Measurements from ENCODE around the gene PRM3.
"Not testable (repeated sequence)": the region's sequence is repeated elsewhere in the genome, so short reads cannot be mapped to it uniquely, and the experiment has no call there.

PRM3 gene

GRCh38 chr16:11303405-11304138 is 30.1 kb upstream of the PRM3 start:
- DNase-seq: no peak

- DNase-seq: peak; percentile 43
These were observed 29.5 kb upstream of the PRM3 start for GRCh38 chr16:11302977-11303376.

- DNase-seq: no peak
These were observed 28.4 kb upstream of the PRM3 start for GRCh38 chr16:11301645-11302501.

GRCh38 chr16:11300560-11300892 is 27.1 kb upstream of the PRM3 start:
- no peak for DNase-seq

GRCh38 chr16:11299865-11300559 is 26.6 kb upstream of the PRM3 start:
- no peak for DNase-seq

- not testable (repeated sequence) for DNase-seq
These were observed 25.6 kb upstream of the PRM3 start for GRCh38 chr16:11298950-11299547.

GRCh38 chr16:11298143-11298900 is 24.9 kb upstream of the PRM3 start:
- DNase-seq: no peak

GRCh38 chr16:11297492-11298142 is 24.2 kb upstream of the PRM3 start:
- peak; percentile 49 for DNase-seq

- DNase-seq: no peak
These were observed 23.5 kb upstream of the PRM3 start for GRCh38 chr16:11296706-11297491.

- DNase-seq: no peak
These were observed 22.9 kb upstream of the PRM3 start for GRCh38 chr16:11296351-11296705.

- DNase-seq: no peak
These were observed 22.2 kb upstream of the PRM3 start for GRCh38 chr16:11295672-11296071.

- DNase-seq: no peak
These were observed 18.8 kb upstream of the PRM3 start for GRCh38 chr16:11292076-11292748.

GRCh38 chr16:11291091-11291703 is 17.8 kb upstream of the PRM3 start:
- DNase-seq: no peak

- no peak for DNase-seq
These were observed 16.9 kb upstream of the PRM3 start for GRCh38 chr16:11290102-11290893.

GRCh38 chr16:11289696-11290095 is 16.3 kb upstream of the PRM3 start:
- not testable (repeated sequence) for DNase-seq

GRCh38 chr16:11289202-11289601 is 15.8 kb upstream of the PRM3 start:
- DNase-seq: no peak

GRCh38 chr16:11285842-11286241 is 12.4 kb upstream of the PRM3 start:
- no peak for DNase-seq

- no peak for DNase-seq
These were observed 10.4 kb upstream of the PRM3 start for GRCh38 chr16:11283820-11284248.
